GM21515 (cell line): ENCODE results near the gene PFDN1.

Experiments
- ATAC-seq: cut with Tn5 transposase; IDR thresholded peaks from one replicate; pipeline ENCODE4 v1.9.1; 2021; ENCODE audit not compliant: unreplicated experiment

Gene PFDN1

GRCh38 chr5:140329739-140330481, 27.0 kb upstream of the PFDN1 start:
- ATAC-seq: no peak

- ATAC-seq: no peak
Observed at GRCh38 chr5:140328036-140328764, 25.3 kb upstream of the PFDN1 start.

GRCh38 chr5:140327589-140327988, 24.7 kb upstream of the PFDN1 start:
- no peak for ATAC-seq

GRCh38 chr5:140325486-140325885, 22.6 kb upstream of the PFDN1 start:
- no peak for ATAC-seq

DNA sequence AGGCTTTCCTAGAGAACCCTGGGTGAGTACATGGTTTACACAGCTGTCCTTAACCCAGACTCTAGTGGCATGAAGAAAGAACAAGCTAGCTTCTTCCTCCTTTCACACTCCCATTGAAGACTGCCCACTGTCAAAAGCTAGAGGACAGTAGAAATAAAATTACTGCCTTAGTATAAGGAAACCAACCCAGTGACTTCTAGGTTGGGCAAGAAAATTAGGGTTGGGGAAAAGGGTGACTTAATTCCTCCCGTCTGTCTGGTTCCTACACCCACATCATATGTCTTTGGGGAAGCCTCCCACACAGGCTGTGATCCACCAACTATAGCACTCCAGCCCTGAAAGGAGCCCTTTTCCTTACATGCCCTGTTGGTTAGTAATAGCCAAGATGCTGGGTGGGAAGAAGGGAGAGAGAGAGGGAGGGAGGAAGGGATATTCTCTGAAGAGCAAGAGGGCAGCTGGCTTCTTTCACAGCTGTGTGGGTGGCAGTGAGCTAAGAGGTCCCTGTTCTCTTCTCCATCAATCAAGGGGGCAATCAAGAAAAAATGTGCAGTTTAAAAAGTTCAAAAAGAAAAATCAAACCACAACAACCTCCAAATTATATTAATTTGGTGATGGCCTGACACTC, 21.8 kb upstream of the PFDN1 start:
- ATAC-seq: no peak

- ATAC-seq: no peak
Observed at GRCh38 chr5:140324041-140324600, 21.2 kb upstream of the PFDN1 start.

GRCh38 chr5:140322751-140323731, 20.1 kb upstream of the PFDN1 start:
- no peak for ATAC-seq

- ATAC-seq: no peak
Observed at GRCh38 chr5:140321796-140322195, 18.9 kb upstream of the PFDN1 start.

- no peak for ATAC-seq
Observed at GRCh38 chr5:140319833-140320232, 16.9 kb upstream of the PFDN1 start.

DNA sequence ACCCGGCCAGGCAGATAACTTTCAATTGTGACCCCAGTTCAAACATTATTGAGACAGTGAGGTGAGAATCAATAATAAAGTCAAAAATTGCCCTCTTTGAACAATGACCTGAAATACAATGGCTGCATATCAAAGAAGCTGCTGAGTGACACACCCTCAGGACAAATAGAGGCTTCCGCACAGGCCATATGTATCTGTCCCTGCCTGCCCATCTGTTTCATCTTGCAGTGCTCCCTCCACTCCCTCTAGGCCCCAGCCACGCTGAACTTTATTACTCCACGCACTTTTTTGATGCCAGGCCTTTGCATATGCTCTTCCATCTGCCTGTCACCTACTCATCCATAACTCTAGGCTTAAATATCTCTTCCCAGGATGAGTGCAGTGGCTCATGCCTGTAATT, 15.9 kb upstream of the PFDN1 start:
- no peak for ATAC-seq

DNA sequence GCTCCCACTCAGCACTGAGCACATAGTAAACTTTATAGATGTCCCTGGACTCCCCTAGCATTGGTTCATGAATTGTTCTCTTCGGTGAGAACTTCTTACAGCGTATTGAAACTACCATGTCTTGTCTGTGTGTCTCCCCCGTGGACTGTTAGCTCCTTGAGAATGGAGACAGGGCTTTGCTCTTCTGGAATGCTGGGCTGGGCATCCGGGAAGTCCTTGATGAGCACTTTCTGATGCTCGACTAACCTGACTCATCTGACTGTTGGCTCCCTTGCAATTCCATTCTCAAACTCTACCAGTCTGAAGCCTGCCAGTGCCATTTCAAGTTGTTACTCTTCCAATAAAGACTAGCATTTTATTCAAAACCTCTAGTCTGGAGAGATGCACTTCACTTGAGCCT, 15.0 kb upstream of the PFDN1 start:
- no peak for ATAC-seq

DNA sequence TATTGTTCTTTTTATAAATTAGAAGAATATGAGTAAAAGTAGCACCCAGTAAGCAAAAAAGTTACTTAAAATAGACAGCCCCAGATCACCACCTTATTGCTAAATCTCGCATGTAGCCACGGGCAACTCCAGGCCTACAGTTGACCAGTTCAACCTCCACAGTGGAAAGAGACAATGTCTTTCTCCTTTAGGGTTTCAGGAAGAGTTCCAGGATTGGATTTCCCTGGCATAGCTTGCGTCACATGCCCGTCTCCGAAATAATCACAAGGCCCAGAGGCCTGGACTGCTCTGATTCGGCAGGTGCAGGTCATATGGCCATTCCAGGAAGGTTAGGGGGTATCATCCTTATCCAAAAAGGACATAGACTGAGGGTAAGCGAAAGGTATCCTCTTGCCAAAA, 9.9 kb upstream of the PFDN1 start:
- ATAC-seq: no peak

DNA sequence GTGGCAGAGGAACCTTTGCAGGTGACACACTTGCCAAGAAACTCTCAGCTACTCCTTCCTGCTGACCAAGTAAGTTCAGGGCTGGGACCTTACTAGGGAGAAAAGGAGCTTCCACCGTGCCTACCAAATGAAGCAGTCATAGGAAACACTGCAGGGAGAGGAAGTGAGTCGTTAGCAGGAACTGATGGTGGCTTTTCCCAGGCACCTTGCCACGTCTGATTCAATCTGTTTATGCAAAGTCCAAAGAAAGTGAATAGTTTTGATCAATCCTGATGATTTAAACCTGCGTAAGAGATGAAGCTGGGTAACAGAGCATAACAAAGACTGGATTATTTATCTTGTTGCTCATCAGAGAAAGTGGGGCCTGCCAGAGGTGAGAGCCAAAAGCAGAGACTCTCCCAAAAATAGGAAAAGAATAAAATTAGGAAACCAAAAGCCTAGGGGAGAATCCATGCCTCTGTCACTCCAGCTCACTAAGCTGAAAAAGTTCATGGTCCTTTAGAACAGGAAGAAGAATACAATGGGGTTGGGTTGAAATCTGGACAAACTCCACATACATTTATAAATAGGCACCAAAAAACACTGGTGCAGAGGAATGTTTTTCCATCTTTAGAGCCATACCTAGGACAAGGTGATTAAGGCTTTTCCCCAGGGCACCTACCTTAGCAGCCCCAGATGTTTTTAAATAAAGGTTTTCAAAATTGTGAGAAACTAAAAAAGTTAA, 9.3 kb upstream of the PFDN1 start:
- ATAC-seq: no peak

- ATAC-seq: no peak
Observed at GRCh38 chr5:140311011-140311467, 8.1 kb upstream of the PFDN1 start.

DNA sequence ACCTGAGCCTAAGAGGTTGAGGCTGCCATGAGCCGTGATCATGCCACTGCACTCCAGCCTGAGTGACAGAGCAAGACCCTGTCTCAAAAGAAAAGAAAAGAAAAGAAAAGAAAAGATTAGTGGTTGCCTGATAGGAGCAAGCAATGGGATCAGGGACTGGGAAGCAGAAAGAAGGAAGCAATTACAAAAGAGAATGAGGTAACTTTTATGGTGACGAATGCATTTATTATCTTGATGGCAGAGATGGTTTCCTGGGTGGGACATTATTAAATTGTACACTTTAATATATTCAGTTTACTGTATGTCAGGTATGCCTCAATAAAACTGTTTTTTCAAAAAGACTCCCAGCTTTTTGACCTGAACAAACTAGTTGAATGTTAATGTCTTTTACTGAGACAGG, 7.5 kb upstream of the PFDN1 start:
- no peak for ATAC-seq

GRCh38 chr5:140309706-140310249, 6.9 kb upstream of the PFDN1 start:
- ATAC-seq: no peak

- no peak for ATAC-seq
Observed at GRCh38 chr5:140305471-140305870, 2.6 kb upstream of the PFDN1 start.

- ATAC-seq: no peak
Observed at GRCh38 chr5:140303966-140304365, 1.1 kb upstream of the PFDN1 start.

GRCh38 chr5:140301136-140301535, 1.8 kb downstream of the PFDN1 start:
- no peak for ATAC-seq

DNA sequence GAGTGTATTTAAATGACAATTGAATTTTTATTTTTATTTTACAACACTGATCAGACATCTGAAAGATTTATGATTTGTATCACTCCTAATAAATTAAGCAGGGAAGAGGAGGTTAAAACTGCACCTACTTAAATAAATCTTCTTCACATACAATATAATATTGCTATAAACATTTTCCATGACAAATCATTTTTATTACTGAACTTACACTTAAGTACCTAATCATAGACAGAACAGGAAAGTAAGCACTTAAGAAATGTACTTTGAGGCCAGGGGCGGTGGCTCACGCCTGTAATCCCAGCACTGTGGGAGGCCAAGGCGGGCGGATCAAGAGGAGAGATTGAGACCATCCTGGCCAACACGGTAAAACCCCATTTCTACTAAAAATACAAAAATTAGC, 3.8 kb downstream of the PFDN1 start:
- ATAC-seq: no peak
